Keratinocyte (primary cell): ENCODE measurements around the gene PDF. TPM values are rescaled to one million over a fixed set of nuclear protein-coding genes. Genes with fewer than 3 reads are reported as not detected.

Experiments used
- DNase-seq: peaks from one replicate; pipeline ENCODE4 v3.0.0-alpha.2; 2011; ENCODE audit warnings: low read depth, missing footprints, low spot score
- FAIRE-seq: peaks from 2 replicates; lab custom pipeline; 2011; peaks lifted over from hg19 to GRCh38; lab: Jason Lieb, UNC
- H2AFZ ChIP-seq: 2 replicates; pipeline ENCODE4 v1.6.0; 2012; ENCODE audit warnings: low read length, control low read depth, inconsistent platforms; ENCODE audit not compliant: control insufficient read depth
- H3K27ac ChIP-seq: 2 replicates; pipeline ENCODE4 v1.5.1; 2011; ENCODE audit warnings: low read length; ENCODE audit not compliant: control insufficient read depth, insufficient read depth
- H3K27me3 ChIP-seq: 3 replicates; pipeline ENCODE4 v1.6.0; 2011; ENCODE audit warnings: low read length; ENCODE audit not compliant: control insufficient read depth, insufficient read depth; ENCODE audit errors: extremely low read depth
- H3K36me3 ChIP-seq, 2 experiments: 2 replicates in 1 of 2; 3 replicates in 1 of 2; pipeline ENCODE4 v1.5.1; 2011; ENCODE audit warnings: low read length in 2 of 2, mild to moderate bottlenecking in 1 of 2; ENCODE audit not compliant: control insufficient read depth in 2 of 2, insufficient read depth in 2 of 2; ENCODE audit errors: extremely low read depth in 1 of 2
- H3K4me1 ChIP-seq: 3 replicates; pipeline ENCODE4 v1.5.1; 2011; ENCODE audit warnings: low read length; ENCODE audit not compliant: control insufficient read depth, insufficient read depth; ENCODE audit errors: extremely low read depth
- H3K4me2 ChIP-seq: 3 replicates; pipeline ENCODE4 v1.6.0; 2011; ENCODE audit warnings: low read depth, low read length; ENCODE audit not compliant: control insufficient read depth, insufficient read depth; ENCODE audit errors: extremely low read depth
- H3K4me3 ChIP-seq, 3 experiments: fragments of 200-600 bp in 1 of 3; sonication (generic) in 1 of 3; 2 replicates in 2 of 3; 3 replicates in 1 of 3; pipeline ENCODE4 v1.5.1; 2011 to 2016; ENCODE audit warnings: low read length in 3 of 3, mild to moderate bottlenecking in 3 of 3, control low read depth in 2 of 3, inconsistent platforms in 1 of 3, low read depth in 1 of 3, mixed read lengths in 1 of 3, mixed run types in 1 of 3, moderate library complexity in 1 of 3; ENCODE audit not compliant: control insufficient read depth in 2 of 3, insufficient read depth in 2 of 3; ENCODE audit errors: extremely low read depth in 1 of 3
- H3K79me2 ChIP-seq: 2 replicates; pipeline ENCODE4 v1.6.0; 2012; ENCODE audit warnings: low read length; ENCODE audit not compliant: control insufficient read depth, insufficient read depth
- H3K9ac ChIP-seq: 3 replicates; pipeline ENCODE4 v1.6.0; 2011; ENCODE audit warnings: low read length; ENCODE audit not compliant: control insufficient read depth, insufficient read depth; ENCODE audit errors: extremely low read depth
- H3K9me1 ChIP-seq: 3 replicates; pipeline ENCODE4 v1.6.0; 2011; ENCODE audit warnings: low read length; ENCODE audit not compliant: control insufficient read depth, insufficient read depth; ENCODE audit errors: extremely low read depth
- H3K9me3 ChIP-seq: 2 replicates; pipeline ENCODE4 v1.5.1; 2012; ENCODE audit warnings: low read depth, low read length; ENCODE audit not compliant: control insufficient read depth
- H4K20me1 ChIP-seq: 3 replicates; pipeline ENCODE4 v1.6.0; 2011; ENCODE audit warnings: low read length; ENCODE audit not compliant: control insufficient read depth, insufficient read depth; ENCODE audit errors: extremely low read depth
- CTCF ChIP-seq, 3 experiments: IDR thresholded peaks in 1 of 3; conservative IDR thresholded peaks in 1 of 3; optimal IDR thresholded peaks in 1 of 3; 2 replicates in 2 of 3; 3 replicates in 1 of 3; pipeline versions ENCODE3 to v1.5.1; 2011; ENCODE audit warnings: low read length in 3 of 3, mild to moderate bottlenecking in 3 of 3, moderate library complexity in 2 of 3, control low read depth in 1 of 3, inconsistent platforms in 1 of 3; ENCODE audit not compliant: insufficient read depth in 2 of 3; ENCODE audit errors: extremely low read depth in 1 of 3
- EZH2 ChIP-seq: IDR thresholded peaks from one replicate; pipeline ENCODE4 v1.6.1; 2012; ENCODE audit warnings: inconsistent platforms, mild to moderate bottlenecking, low read length, moderate library complexity
- dilution Hi-C: fragments of 300-500 bp; cut with MboI; formaldehyde crosslinking; loops from one replicate; pipeline ENCODE4 v1.7.0; 2020; ENCODE audit warnings: low sequenced_read_pairs; ENCODE audit not compliant: extremely low pct_ligation_motif_present
- polyA plus RNA-seq, 5 experiments: library from polyadenylated mRNA; depleted of rRNA in 3 of 5; stranded (reverse) in 3 of 5; stranded (forward) in 1 of 5; unstranded in 1 of 5; fragments of >200 nt; gene quantifications; 1 replicate in 1 of 5; 2 replicates in 3 of 5; 3 replicates in 1 of 5; pipeline versions ENCODE4 v1.2.1 to v1.2.3, GENCODE V29; 2011 to 2012; ENCODE audit warnings: missing spikeins in 2 of 5, low read depth in 1 of 5, low replicate concordance in 1 of 5

PDF gene
- polyA plus RNA-seq, 1 donor (not counting 4 experiments of a cell fraction or from before 2014, with no cell fraction given): 3.0 TPM

DNA sequence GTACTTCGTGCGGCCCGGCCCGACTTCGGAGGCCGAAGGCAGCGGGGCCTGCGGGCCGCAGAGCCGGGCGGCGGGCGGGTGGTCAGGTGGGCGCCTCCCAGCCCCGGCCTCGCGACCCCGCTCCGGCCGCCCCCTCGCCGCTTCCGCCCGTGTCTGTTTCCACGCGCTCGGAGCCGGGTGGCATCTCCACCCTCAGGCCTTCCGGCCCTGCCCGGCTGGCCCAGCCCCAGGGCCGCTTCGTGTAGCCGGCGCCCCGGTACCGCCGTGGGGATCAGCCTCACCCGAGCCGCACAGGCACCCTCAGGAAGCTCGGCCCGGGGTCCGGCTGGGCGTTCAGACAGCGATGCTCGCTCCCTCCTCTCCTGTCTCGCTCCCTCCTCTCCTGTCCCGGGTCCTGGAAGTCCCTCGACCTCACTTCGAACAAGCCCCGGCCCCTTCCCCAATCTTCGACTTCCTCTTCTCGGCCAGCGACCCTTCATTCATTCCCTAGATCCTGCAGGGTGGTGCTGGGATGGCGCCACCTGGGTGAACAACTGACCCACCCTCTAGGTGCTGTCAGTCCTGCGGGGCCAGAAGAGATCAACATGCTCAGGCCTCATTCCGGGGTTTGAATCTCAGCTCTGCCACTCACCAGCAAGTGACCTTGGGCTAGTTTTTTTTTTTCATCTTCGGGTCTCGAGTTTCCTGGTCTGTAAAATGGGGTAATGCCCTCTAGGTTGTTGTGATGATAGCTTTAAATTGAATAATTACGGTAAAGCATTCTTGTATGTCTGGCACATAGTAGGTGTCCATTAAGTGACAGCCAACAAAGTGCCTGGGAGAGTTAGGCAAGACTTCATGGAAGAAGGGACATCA, 18.6 kb downstream of the PDF start:
- Histone ChIP-seq H3K27me3 (no peaks in the 10 kb centered on the region), H3K36me3 (peaks cover 8 to 13% of the 10 kb centered on the region in 2 experiments), H3K27ac (peak overlapping the region; percentile 66), H3K9me3 (no peaks in the 10 kb centered on the region), H3K79me2 (peaks cover 52% of the 10 kb centered on the region), H4K20me1 (peaks cover 6% of the 10 kb centered on the region), H3K4me2 (peak overlapping the region; percentile 98), H3K9ac (peak overlapping the region; percentile 82), H3K4me3 (peak overlapping the region; percentile 81 to 91 (median 86)), H3K4me1 (peaks cover 10% of the 10 kb centered on the region), H2AFZ (peak overlapping the region; percentile 2), H3K9me1 (peaks cover 3% of the 10 kb centered on the region)
- dilution Hi-C loops: no loop called here
- FAIRE-seq: no peak
- DNase-seq: no peak
- TF ChIP-seq CTCF (optimal IDR thresholded peaks at IDR 0.05 in 1 of 3, IDR thresholded peaks at IDR 0.05 in 1 of 3, conservative IDR thresholded peaks at IDR 0.05 in 1 of 3; ENCODE audit: extremely low read depth in 1 of 3, insufficient read depth in 2 of 3, low read length in 3 of 3): peak in 2 of 3 experiments; percentile 8 to 49
- TF ChIP-seq EZH2: no peak

DNA sequence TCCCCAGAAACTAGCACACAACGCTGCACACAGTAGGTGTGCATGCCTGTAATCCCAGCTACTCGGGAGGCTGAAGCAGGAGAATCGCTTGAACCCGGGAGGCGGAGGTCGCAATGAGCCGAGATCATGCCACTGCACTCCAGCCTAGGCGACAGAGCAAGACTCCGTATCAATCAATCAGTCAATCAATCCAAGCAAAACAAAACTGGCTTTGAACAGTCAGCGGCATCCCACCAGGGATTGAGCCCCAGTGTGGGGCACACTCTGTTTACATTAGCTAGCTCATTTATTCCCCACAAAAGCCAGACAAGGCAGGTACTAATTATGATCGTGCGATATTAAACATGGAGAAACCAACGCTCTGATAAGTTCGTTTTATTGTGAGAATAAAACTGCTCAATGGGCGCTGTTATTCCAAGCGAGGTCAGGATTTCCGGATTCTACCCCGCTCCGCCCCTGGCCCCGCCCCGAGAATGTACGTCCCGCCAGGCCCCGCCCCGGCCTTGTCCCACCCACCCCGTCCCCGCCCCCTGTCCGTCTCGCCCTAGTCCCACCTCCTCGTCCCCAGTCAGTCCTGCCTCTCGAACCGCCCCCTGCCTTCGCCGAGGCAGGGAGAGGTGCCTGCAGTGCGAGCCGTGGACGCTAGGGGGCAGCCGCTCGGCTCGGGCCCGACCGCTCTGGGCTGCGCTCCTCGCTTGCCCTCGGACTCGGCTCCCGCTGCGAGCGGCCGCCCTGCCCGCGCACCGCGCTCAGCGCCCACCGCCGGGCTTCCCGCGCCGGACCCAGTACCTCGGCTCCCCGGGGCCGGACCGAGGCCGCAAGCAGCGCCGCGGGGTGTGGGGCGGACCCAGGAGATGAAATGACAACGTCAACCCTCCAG, 19.5 kb downstream of the PDF start, which contains the start of gene VPS4A:
Gene VPS4A, plus strand, starts transcription at position 698 of the 880 bp plus-strand sequence. Its CDS starts 162 bp downstream, at position 860.
- H3K79me2 ChIP-seq: peaks cover 44% of the 10 kb centered on the region
- H3K9me1 ChIP-seq: peaks cover 3% of the 10 kb centered on the region
- H2AFZ ChIP-seq: peak within 1 kb of the TSS; percentile 90
- peak within 1 kb of the TSS; percentile 98 for H3K4me2 ChIP-seq
- dilution Hi-C loops: no loop called here
- peaks cover 10% of the 10 kb centered on the region for H3K4me1 ChIP-seq
- DNase-seq: peak; percentile 77
- no peaks in the 10 kb centered on the region for H3K9me3 ChIP-seq
- H3K4me3 ChIP-seq: peak within 1 kb of the TSS; percentile 81 to 91 (median 86)
- H3K9ac ChIP-seq: peak within 1 kb of the TSS; percentile 82
- peak within 1 kb of the TSS; percentile 71 for H3K27ac ChIP-seq
- H3K36me3 ChIP-seq: peaks cover 2 to 12% of the 10 kb centered on the region in 2 experiments
- TF ChIP-seq CTCF (optimal IDR thresholded peaks at IDR 0.05 in 1 of 3, IDR thresholded peaks at IDR 0.05 in 1 of 3, conservative IDR thresholded peaks at IDR 0.05 in 1 of 3; ENCODE audit: extremely low read depth in 1 of 3, insufficient read depth in 2 of 3, low read length in 3 of 3): peak; percentile 64 to 98 (median 89)
- no peak for TF ChIP-seq EZH2
- FAIRE-seq: no peak
- H4K20me1 ChIP-seq: peaks cover 6% of the 10 kb centered on the region
- H3K27me3 ChIP-seq: no peaks in the 10 kb centered on the region
